8988T (cell line): ENCODE data around the gene CARMIL3.

ENCODE experiments used
- DNase-seq: peaks from one replicate; pipeline ENCODE4 v3.0.0; 2011

The CARMIL3 gene

GRCh38 chr14:24116128-24116814 lies 64.5 kb downstream of the CARMIL3 start:
- no peak for DNase-seq

GRCh38 chr14:24117179-24117578 lies 65.4 kb downstream of the CARMIL3 start:
- no peak for DNase-seq
